HEK293 (cell line): ENCODE results near the gene DDX28.

Experiments
- KLF16 ChIP-seq: fragments of 450-650 bp; formaldehyde crosslinking; IDR thresholded peaks from 2 replicates; pipeline ENCODE4 v1.5.1; 2017; ENCODE audit warnings: missing biosample characterization, missing genetic modification characterization
- KLF9 ChIP-seq: fragments of 450-650 bp; formaldehyde crosslinking; IDR thresholded peaks from 2 replicates; pipeline ENCODE4 v1.5.1; 2016; ENCODE audit warnings: missing biosample characterization, missing genetic modification characterization, low read depth
- TCF7L2 ChIP-seq: IDR thresholded peaks from 2 replicates; pipeline ENCODE4 v1.6.1; 2011; ENCODE audit warnings: low read depth, mild to moderate bottlenecking, inconsistent platforms, low read length, moderate library complexity, borderline replicate concordance
- ZBTB1 ChIP-seq: fragments of 450-650 bp; formaldehyde crosslinking; IDR thresholded peaks from 2 replicates; pipeline ENCODE4 v1.5.1; 2016; ENCODE audit warnings: missing biosample characterization, missing genetic modification characterization
- ZBTB8A ChIP-seq: fragments of 450-650 bp; formaldehyde crosslinking; IDR thresholded peaks from 2 replicates; pipeline ENCODE4 v1.5.1; 2016; ENCODE audit warnings: missing biosample characterization, missing genetic modification characterization
- ZNF23 ChIP-seq: fragments of 450-650 bp; formaldehyde crosslinking; IDR thresholded peaks from 2 replicates; pipeline ENCODE4 v1.5.1; 2016; ENCODE audit warnings: missing biosample characterization, missing genetic modification characterization, borderline replicate concordance
- ZNF423 ChIP-seq: fragments of 450-650 bp; formaldehyde crosslinking; IDR thresholded peaks from 2 replicates; pipeline ENCODE4 v1.5.1; 2016; ENCODE audit warnings: missing biosample characterization, missing genetic modification characterization
- ZNF585B ChIP-seq: fragments of 450-650 bp; formaldehyde crosslinking; IDR thresholded peaks from 2 replicates; pipeline ENCODE4 v1.5.1; 2016; ENCODE audit warnings: missing biosample characterization, missing genetic modification characterization
- TF ChIP-seq, protein P1 (sequence below): fragments of 450-650 bp; formaldehyde crosslinking; IDR thresholded peaks from 2 replicates; pipeline ENCODE4 v1.5.1; 2016; ENCODE audit warnings: missing biosample characterization, missing genetic modification characterization
- TF ChIP-seq, protein P2 (sequence below): fragments of 450-650 bp; formaldehyde crosslinking; IDR thresholded peaks from 2 replicates; pipeline ENCODE4 v1.5.1; 2017; ENCODE audit warnings: missing biosample characterization, missing genetic modification characterization

DNA sequence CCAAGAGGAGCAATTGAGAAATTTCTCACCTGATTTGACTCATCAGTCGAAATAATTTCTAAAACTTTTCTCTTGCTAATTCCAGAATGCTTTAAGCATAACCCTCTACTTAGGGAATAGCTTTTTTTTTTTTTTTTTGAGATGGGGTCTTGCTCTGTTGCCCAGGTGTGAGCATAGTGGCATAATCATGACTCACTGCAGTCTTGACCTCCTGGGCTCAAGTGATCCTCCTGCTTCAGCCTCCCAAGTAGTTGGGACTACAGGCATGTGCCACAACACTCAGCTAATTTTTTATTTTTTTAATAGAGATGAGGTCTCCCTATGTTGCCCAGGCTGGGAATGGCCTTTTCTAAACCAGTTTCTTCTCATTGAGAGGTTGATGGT is 48.5 kb upstream of the DDX28 start:
- no peak for TF ChIP-seq ZNF585B (tag by site-specific recombination)
- TF ChIP-seq, protein P1, sequence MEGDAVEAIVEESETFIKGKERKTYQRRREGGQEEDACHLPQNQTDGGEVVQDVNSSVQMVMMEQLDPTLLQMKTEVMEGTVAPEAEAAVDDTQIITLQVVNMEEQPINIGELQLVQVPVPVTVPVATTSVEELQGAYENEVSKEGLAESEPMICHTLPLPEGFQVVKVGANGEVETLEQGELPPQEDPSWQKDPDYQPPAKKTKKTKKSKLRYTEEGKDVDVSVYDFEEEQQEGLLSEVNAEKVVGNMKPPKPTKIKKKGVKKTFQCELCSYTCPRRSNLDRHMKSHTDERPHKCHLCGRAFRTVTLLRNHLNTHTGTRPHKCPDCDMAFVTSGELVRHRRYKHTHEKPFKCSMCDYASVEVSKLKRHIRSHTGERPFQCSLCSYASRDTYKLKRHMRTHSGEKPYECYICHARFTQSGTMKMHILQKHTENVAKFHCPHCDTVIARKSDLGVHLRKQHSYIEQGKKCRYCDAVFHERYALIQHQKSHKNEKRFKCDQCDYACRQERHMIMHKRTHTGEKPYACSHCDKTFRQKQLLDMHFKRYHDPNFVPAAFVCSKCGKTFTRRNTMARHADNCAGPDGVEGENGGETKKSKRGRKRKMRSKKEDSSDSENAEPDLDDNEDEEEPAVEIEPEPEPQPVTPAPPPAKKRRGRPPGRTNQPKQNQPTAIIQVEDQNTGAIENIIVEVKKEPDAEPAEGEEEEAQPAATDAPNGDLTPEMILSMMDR (tag by site-specific recombination), result no peak
- TF ChIP-seq ZNF423 (tag by site-specific recombination), result no peak
- TF ChIP-seq ZNF23 (tag by site-specific recombination), result no peak
- TF ChIP-seq, protein P2, sequence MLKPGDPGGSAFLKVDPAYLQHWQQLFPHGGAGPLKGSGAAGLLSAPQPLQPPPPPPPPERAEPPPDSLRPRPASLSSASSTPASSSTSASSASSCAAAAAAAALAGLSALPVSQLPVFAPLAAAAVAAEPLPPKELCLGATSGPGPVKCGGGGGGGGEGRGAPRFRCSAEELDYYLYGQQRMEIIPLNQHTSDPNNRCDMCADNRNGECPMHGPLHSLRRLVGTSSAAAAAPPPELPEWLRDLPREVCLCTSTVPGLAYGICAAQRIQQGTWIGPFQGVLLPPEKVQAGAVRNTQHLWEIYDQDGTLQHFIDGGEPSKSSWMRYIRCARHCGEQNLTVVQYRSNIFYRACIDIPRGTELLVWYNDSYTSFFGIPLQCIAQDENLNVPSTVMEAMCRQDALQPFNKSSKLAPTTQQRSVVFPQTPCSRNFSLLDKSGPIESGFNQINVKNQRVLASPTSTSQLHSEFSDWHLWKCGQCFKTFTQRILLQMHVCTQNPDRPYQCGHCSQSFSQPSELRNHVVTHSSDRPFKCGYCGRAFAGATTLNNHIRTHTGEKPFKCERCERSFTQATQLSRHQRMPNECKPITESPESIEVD (tag by site-specific recombination), result no peak
- TF ChIP-seq KLF16 (tag by site-specific recombination), result no peak
- TF ChIP-seq KLF9 (tag by site-specific recombination), result no peak
- TF ChIP-seq ZBTB1 (tag by site-specific recombination), result no peak
- TF ChIP-seq TCF7L2, result no peak
- no peak for TF ChIP-seq ZBTB8A
